ENCODE data around the gene EMC6.

DNA sequence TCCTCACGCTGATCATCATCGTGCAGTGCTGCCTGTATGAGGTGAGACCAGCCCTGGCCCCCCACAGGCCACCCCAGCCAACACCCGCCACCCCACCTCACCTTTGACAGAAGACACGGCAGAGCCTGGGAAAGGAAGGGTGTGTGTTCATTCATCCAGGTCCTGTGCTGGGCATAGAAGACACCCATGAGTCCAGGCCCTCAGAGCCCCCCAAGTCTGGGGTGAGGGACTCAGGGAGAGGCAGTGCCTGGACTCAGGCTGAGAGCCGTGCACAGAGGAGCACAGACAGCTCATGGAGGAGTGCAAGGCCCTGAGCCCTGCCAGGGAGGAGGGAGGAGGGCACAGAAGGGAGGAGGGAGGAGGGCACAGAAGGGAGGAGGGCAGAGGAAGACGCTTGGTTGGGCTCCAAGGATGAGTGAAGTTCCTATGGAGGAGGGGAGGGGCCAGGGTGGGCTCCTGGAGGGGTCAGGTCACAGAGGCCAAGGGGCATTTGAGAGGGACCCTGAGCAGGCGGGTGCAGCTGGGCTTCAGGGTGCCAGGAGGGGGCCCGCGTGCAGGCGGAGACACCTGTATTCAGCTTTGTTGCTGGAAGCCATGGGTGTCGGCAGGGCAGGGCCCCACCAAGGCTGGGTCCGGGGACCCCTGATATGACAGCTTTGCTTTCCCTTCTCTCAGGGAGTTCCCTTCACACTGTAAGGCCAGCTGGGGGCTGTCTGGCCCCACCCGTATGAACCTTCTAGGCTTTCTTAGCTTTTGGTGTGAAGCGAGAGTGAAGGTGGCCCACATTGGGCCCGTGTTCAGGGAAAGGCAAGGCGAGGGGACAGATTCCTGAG is 11.6 kb upstream of the EMC6 start:
- TF ChIP-seq, protein P1, sequence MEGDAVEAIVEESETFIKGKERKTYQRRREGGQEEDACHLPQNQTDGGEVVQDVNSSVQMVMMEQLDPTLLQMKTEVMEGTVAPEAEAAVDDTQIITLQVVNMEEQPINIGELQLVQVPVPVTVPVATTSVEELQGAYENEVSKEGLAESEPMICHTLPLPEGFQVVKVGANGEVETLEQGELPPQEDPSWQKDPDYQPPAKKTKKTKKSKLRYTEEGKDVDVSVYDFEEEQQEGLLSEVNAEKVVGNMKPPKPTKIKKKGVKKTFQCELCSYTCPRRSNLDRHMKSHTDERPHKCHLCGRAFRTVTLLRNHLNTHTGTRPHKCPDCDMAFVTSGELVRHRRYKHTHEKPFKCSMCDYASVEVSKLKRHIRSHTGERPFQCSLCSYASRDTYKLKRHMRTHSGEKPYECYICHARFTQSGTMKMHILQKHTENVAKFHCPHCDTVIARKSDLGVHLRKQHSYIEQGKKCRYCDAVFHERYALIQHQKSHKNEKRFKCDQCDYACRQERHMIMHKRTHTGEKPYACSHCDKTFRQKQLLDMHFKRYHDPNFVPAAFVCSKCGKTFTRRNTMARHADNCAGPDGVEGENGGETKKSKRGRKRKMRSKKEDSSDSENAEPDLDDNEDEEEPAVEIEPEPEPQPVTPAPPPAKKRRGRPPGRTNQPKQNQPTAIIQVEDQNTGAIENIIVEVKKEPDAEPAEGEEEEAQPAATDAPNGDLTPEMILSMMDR (IDR thresholded peaks at IDR 0.05), result no peak
- TF ChIP-seq EP300 (IDR thresholded peaks at IDR 0.05), result no peak

Data from esophagus muscularis mucosa (tissue), 3 donors.